Thyroid gland (tissue), 4 donors: ENCODE results near the gene LAPTM4A.

Source experiments
- CTCF ChIP-seq, 6 experiments: fragments of 200-600 bp in 3 of 6; fragments of 450-650 bp in 3 of 6; sonication (generic) in 3 of 6; IDR thresholded peaks; one replicate each; pipeline ENCODE4 v1.5.1; 2016 to 2019; ENCODE audit warnings: antibody characterized with exemption in 6 of 6, mild to moderate bottlenecking in 2 of 6, inconsistent platforms in 1 of 6, moderate library complexity in 1 of 6
- POLR2A ChIP-seq, 2 donors: fragments of 450-650 bp; IDR thresholded peaks; one replicate each; pipeline ENCODE4 v1.6.1; 2017; ENCODE audit warnings: antibody characterized with exemption in 2 of 2, mild to moderate bottlenecking in 2 of 2, moderate library complexity in 1 of 2

- TF ChIP-seq CTCF (IDR thresholded peaks at IDR 0.05) (no peak), POLR2A (IDR thresholded peaks at IDR 0.05) (no peak)
Measured at GRCh38 chr2:19990416-19990728, 61.1 kb downstream of the LAPTM4A start.
